ENCODE data around the gene SPECC1.

The SPECC1 gene

GRCh38 chr17:20143740-20144139 is 134.6 kb downstream of the SPECC1 start:
- no peaks in the 10 kb centered on the region for H3K27me3 ChIP-seq (ENCODE audit: insufficient read depth, poor library complexity, severe bottlenecking)
- no peak overlapping the region for H3K27ac ChIP-seq (replicated peaks)
- TF ChIP-seq SPI1 (IDR thresholded peaks at IDR 0.05; ENCODE audit: borderline replicate concordance, low read depth) (no peak), GABPA (IDR thresholded peaks at IDR 0.05; ENCODE audit: low read depth) (no peak), CTCF (IDR thresholded peaks at IDR 0.05; ENCODE audit: insufficient read depth, low read length) (no peak), POLR2AphosphoS5 (IDR thresholded peaks at IDR 0.05; ENCODE audit: low read depth) (no peak), REST (IDR thresholded peaks at IDR 0.05; ENCODE audit: insufficient replicate concordance, low read depth) (no peak)
- no peak for DNase-seq (ENCODE audit: low read depth in 1 of 2, low spot score in 1 of 2)
- H3K4me3 ChIP-seq (replicated peaks; ENCODE audit: insufficient read depth, low read length) = no peak overlapping the region

GRCh38 chr17:20145567-20145966 is 136.4 kb downstream of the SPECC1 start:
- no peak overlapping the region for H3K4me3 ChIP-seq (replicated peaks; ENCODE audit: insufficient read depth, low read length)
- DNase-seq (ENCODE audit: low read depth in 1 of 2, low spot score in 1 of 2) = no peak
- no peak overlapping the region for H3K27ac ChIP-seq (replicated peaks)
- no peaks in the 10 kb centered on the region for H3K27me3 ChIP-seq (ENCODE audit: insufficient read depth, poor library complexity, severe bottlenecking)
- TF ChIP-seq SPI1 (IDR thresholded peaks at IDR 0.05; ENCODE audit: borderline replicate concordance, low read depth) = no peak
- TF ChIP-seq REST (IDR thresholded peaks at IDR 0.05; ENCODE audit: insufficient replicate concordance, low read depth) = no peak
- no peak for TF ChIP-seq GABPA (IDR thresholded peaks at IDR 0.05; ENCODE audit: low read depth)
- TF ChIP-seq POLR2AphosphoS5 (IDR thresholded peaks at IDR 0.05; ENCODE audit: low read depth) = no peak
- no peak for TF ChIP-seq CTCF (IDR thresholded peaks at IDR 0.05; ENCODE audit: insufficient read depth, low read length)

- Histone ChIP-seq H3K27ac (replicated peaks) (no peak overlapping the region), H3K4me3 (replicated peaks; ENCODE audit: insufficient read depth, low read length) (no peak overlapping the region), H3K27me3 (ENCODE audit: insufficient read depth, poor library complexity, severe bottlenecking) (no peaks in the 10 kb centered on the region)
- TF ChIP-seq GABPA (IDR thresholded peaks at IDR 0.05; ENCODE audit: low read depth) = no peak
- no peak for TF ChIP-seq REST (IDR thresholded peaks at IDR 0.05; ENCODE audit: insufficient replicate concordance, low read depth)
- TF ChIP-seq CTCF (IDR thresholded peaks at IDR 0.05; ENCODE audit: insufficient read depth, low read length) = no peak
- DNase-seq (ENCODE audit: low read depth in 1 of 2, low spot score in 1 of 2) = no peak
Observed at GRCh38 chr17:20149251-20149650, 140.1 kb downstream of the SPECC1 start.

Data from HL-60 (cell line).